ENCODE results near the gene DUSP22.

Gene DUSP22

GRCh38 chr6:383856-384255 is 91.6 kb downstream of the DUSP22 start:
- peaks cover 3% of the 10 kb centered on the region for H3K27me3 ChIP-seq (ENCODE audit: insufficient read depth, low read length, poor library complexity)
- ATAC-seq (ENCODE audit: insufficient read depth, low read depth) (no peak), DNase-seq (no peak)
- H3K4me3 ChIP-seq (ENCODE audit: low read depth in 1 of 2, low read length in 2 of 2) = no peak overlapping the region
- no peak overlapping the region for H3K4me2 ChIP-seq (ENCODE audit: insufficient read depth, low read length)
- H3K4me1 ChIP-seq (ENCODE audit: insufficient read depth, low read length) = no peaks in the 10 kb centered on the region
- TF ChIP-seq, protein P1, sequence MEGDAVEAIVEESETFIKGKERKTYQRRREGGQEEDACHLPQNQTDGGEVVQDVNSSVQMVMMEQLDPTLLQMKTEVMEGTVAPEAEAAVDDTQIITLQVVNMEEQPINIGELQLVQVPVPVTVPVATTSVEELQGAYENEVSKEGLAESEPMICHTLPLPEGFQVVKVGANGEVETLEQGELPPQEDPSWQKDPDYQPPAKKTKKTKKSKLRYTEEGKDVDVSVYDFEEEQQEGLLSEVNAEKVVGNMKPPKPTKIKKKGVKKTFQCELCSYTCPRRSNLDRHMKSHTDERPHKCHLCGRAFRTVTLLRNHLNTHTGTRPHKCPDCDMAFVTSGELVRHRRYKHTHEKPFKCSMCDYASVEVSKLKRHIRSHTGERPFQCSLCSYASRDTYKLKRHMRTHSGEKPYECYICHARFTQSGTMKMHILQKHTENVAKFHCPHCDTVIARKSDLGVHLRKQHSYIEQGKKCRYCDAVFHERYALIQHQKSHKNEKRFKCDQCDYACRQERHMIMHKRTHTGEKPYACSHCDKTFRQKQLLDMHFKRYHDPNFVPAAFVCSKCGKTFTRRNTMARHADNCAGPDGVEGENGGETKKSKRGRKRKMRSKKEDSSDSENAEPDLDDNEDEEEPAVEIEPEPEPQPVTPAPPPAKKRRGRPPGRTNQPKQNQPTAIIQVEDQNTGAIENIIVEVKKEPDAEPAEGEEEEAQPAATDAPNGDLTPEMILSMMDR (IDR thresholded peaks at IDR 0.05; ENCODE audit: borderline replicate concordance, extremely low read depth, low read length, poor library complexity, severe bottlenecking) = no peak
- TF ChIP-seq EZH2 (IDR thresholded peaks at IDR 0.05; ENCODE audit: borderline replicate concordance, low read depth, low read length, severe bottlenecking) = no peak
- no peaks in the 10 kb centered on the region for H4K20me1 ChIP-seq (ENCODE audit: insufficient read depth, low read length)
- no peak overlapping the region for H2AFZ ChIP-seq (ENCODE audit: low read depth, low read length)
- H3K27ac ChIP-seq (ENCODE audit: low read length) = no peak overlapping the region
- H3K9me3 ChIP-seq (ENCODE audit: insufficient read depth, low read length, severe bottlenecking) = no peaks in the 10 kb centered on the region
- H3K79me2 ChIP-seq (ENCODE audit: insufficient read depth, low read length) = no peaks in the 10 kb centered on the region
- no peaks in the 10 kb centered on the region for H3K36me3 ChIP-seq (ENCODE audit: insufficient read depth, low read length)
- no peak overlapping the region for H3K9ac ChIP-seq (ENCODE audit: low read depth, low read length)

DNA sequence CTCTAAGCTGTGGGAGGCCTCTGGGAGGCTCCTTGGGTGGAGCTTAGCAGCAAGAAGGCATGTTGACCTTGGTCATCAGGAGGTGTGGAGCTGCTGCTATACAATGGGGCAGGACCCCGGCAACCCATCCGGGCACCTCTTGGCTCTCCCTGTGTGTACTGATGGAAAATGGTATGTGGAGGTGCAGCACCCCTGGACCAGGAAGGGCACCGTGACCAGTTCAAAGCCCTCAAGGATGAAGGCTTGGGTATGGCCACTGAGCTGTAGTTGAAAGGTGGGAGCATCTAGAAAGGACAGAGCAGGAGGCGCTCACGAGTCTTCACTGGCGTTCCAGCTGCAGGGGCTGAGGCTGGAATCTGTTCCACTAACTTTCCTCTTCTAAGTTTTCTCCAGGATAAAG is 92.6 kb downstream of the DUSP22 start:
- Histone ChIP-seq H3K9me3 (ENCODE audit: insufficient read depth, low read length, severe bottlenecking) (no peaks in the 10 kb centered on the region), H2AFZ (ENCODE audit: low read depth, low read length) (no peak overlapping the region), H3K27ac (ENCODE audit: low read length) (no peak overlapping the region), H3K9ac (ENCODE audit: low read depth, low read length) (no peak overlapping the region), H3K4me1 (ENCODE audit: insufficient read depth, low read length) (no peaks in the 10 kb centered on the region), H3K27me3 (ENCODE audit: insufficient read depth, low read length, poor library complexity) (peaks cover 3% of the 10 kb centered on the region), H3K4me3 (ENCODE audit: low read depth in 1 of 2, low read length in 2 of 2) (no peak overlapping the region), H3K4me2 (ENCODE audit: insufficient read depth, low read length) (no peak overlapping the region), H3K79me2 (ENCODE audit: insufficient read depth, low read length) (no peaks in the 10 kb centered on the region), H4K20me1 (ENCODE audit: insufficient read depth, low read length) (no peaks in the 10 kb centered on the region), H3K36me3 (ENCODE audit: insufficient read depth, low read length) (no peaks in the 10 kb centered on the region)
- no peak for TF ChIP-seq EZH2 (IDR thresholded peaks at IDR 0.05; ENCODE audit: borderline replicate concordance, low read depth, low read length, severe bottlenecking)
- TF ChIP-seq, protein P1 (IDR thresholded peaks at IDR 0.05; ENCODE audit: borderline replicate concordance, extremely low read depth, low read length, poor library complexity, severe bottlenecking) = no peak
- ATAC-seq (ENCODE audit: insufficient read depth, low read depth) = no peak
- DNase-seq = no peak

- peaks cover 3% of the 10 kb centered on the region for H3K27me3 ChIP-seq (ENCODE audit: insufficient read depth, low read length, poor library complexity)
- DNase-seq = no peak
These were observed 93.3 kb downstream of the DUSP22 start for GRCh38 chr6:385614-386013.

More at GRCh38 chr6:385614-386013, 93.3 kb downstream of the DUSP22 start:
- TF ChIP-seq EZH2 (IDR thresholded peaks at IDR 0.05; ENCODE audit: borderline replicate concordance, low read depth, low read length, severe bottlenecking) = no peak
- TF ChIP-seq, protein P1 (IDR thresholded peaks at IDR 0.05; ENCODE audit: borderline replicate concordance, extremely low read depth, low read length, poor library complexity, severe bottlenecking) = no peak
- no peak for ATAC-seq (ENCODE audit: insufficient read depth, low read depth)
- H3K79me2 ChIP-seq (ENCODE audit: insufficient read depth, low read length) = no peaks in the 10 kb centered on the region
- H3K4me1 ChIP-seq (ENCODE audit: insufficient read depth, low read length) = no peaks in the 10 kb centered on the region
- no peak overlapping the region for H3K27ac ChIP-seq (ENCODE audit: low read length)
- H3K9ac ChIP-seq (ENCODE audit: low read depth, low read length) = no peak overlapping the region
- no peak overlapping the region for H3K4me3 ChIP-seq (ENCODE audit: low read depth in 1 of 2, low read length in 2 of 2)
- H3K9me3 ChIP-seq (ENCODE audit: insufficient read depth, low read length, severe bottlenecking) = no peaks in the 10 kb centered on the region
- no peaks in the 10 kb centered on the region for H3K36me3 ChIP-seq (ENCODE audit: insufficient read depth, low read length)
- no peak overlapping the region for H2AFZ ChIP-seq (ENCODE audit: low read depth, low read length)
- H3K4me2 ChIP-seq (ENCODE audit: insufficient read depth, low read length) = no peak overlapping the region
- H4K20me1 ChIP-seq (ENCODE audit: insufficient read depth, low read length) = no peaks in the 10 kb centered on the region

All from DND-41 (cell line).